Upper lobe of left lung (tissue), 6 donors: ENCODE data around the gene BIRC2. TPM values are rescaled to one million over a fixed set of nuclear protein-coding genes. Genes with fewer than 3 reads are reported as not detected.

Experiments
- ATAC-seq, 2 donors: fragments of 200-7000 bp; cut with Tn5 transposase; one replicate each; pipeline ENCODE4 v1.9.1; 2022; ENCODE audit warnings: mild to moderate bottlenecking in 2 of 2, moderate library complexity in 2 of 2; ENCODE audit not compliant: low FRiP score in 2 of 2
- DNase-seq, 2 donors: peaks; one replicate each; pipeline ENCODE4 v3.0.0-alpha.2; 2019 to 2020
- H3K27ac ChIP-seq, 4 donors: fragments of 200-600 bp; sonication (generic); one replicate each; pipeline ENCODE4 v1.5.1; 2016 to 2019
- H3K27me3 ChIP-seq, 4 donors: fragments of 200-600 bp; sonication (generic); one replicate each; pipeline ENCODE4 v1.5.1; 2017 to 2019
- H3K36me3 ChIP-seq, 4 donors: fragments of 200-600 bp; sonication (generic); one replicate each; pipeline ENCODE4 v1.5.1; 2016 to 2019
- H3K4me1 ChIP-seq, 4 donors: fragments of 200-600 bp; sonication (generic); one replicate each; pipeline ENCODE4 v1.5.1; 2018 to 2019
- H3K4me3 ChIP-seq, 4 donors: fragments of 200-600 bp; sonication (generic); one replicate each; pipeline ENCODE4 v1.5.1; 2017 to 2019; ENCODE audit warnings: mild to moderate bottlenecking in 2 of 4, moderate library complexity in 1 of 4
- H3K9me3 ChIP-seq, 4 donors: fragments of 200-600 bp; sonication (generic); one replicate each; pipeline ENCODE4 v1.5.1; 2018 to 2019
- EP300 ChIP-seq, 4 donors: sonication (generic); formaldehyde crosslinking; IDR thresholded peaks; one replicate each; pipeline ENCODE4 v1.5.1; 2017; ENCODE audit warnings: antibody characterized with exemption in 4 of 4, control low read depth in 2 of 4
- POLR2A ChIP-seq, 4 donors: fragments of 450-650 bp; IDR thresholded peaks; one replicate each; pipeline ENCODE4 v1.5.1; 2016 to 2017; ENCODE audit warnings: antibody characterized with exemption in 4 of 4, mild to moderate bottlenecking in 2 of 4
- POLR2AphosphoS5 ChIP-seq, 2 donors: sonication (generic); formaldehyde crosslinking; IDR thresholded peaks; one replicate each; pipeline ENCODE4 v1.5.1; 2017; ENCODE audit warnings: antibody characterized with exemption in 2 of 2
- WGBS, 2 donors: methylation state at CpG; one replicate each; pipeline ENCODE4 v1.1.5; 2017 to 2018; 5-methylcytosine and 5-hydroxymethylcytosine counted together
- total RNA-seq, 6 donors: library from RNA; depleted of rRNA in 4 of 6; stranded (reverse); fragments of >200 nt in 4 of 6; gene quantifications; one replicate each; pipeline versions ENCODE4 v1.1.0 to v1.2.1, GENCODE V29; 2016 to 2021
- TF ChIP-seq, protein P1 (sequence below), 6 experiments: fragments of 450-650 bp in 4 of 6; fragments of 200-600 bp in 2 of 6; sonication (generic) in 2 of 6; IDR thresholded peaks; one replicate each; pipeline ENCODE4 v1.5.1; 2016 to 2019; ENCODE audit warnings: antibody characterized with exemption in 6 of 6
- donor health status: DM: no; HTN: no; CAD: no; lungs with moderate emphysema.
- donor health status: DM: no; HTN: yes; CAD: no; lungs with severe emphysema.

BIRC2 gene
- total RNA-seq, 6 donors from 2014 or later = 23.1 to 56.7 (median 37.8) TPM

DNA sequence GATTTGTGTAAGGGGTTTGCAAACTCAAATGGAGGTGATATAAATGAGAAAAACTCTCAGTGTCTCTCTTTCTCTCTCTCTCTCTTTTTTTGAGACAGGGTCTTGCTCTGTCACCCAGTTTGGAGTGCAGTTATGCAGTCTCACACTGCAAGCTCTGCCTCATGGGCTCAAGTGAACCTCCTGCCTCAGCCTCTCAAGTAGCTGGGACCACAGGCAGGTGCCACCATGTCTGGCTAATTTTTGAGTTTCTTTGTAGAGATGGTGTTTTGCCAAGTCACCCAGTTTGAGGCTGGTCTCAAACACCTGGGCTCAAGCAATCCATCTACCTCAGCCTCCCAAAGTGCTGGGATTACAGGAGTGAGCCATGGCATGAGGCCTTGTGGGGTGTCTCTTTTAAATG lies 26.8 kb upstream of the BIRC2 start:
- DNase-seq = no peak

DNA sequence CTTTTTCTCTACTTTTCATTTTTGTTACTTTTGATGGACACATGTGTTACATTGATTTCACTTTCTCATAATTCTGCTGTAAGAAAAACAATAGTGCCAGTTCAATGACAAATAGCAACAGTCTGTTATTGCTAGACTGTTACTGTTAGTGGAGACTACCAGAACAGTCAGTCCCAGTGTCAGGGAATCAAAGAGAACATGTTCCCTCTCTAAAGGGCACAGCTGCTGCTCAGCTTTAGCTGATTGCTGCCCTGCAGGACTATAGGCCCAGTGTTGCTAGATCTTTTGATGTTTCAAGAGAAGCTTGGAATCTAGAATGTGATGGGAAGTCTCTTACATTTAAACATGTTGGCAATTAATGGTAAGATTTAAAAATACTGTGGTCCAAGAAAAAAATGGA lies 26.3 kb upstream of the BIRC2 start:
- Histone ChIP-seq H3K4me3 (peak overlapping the region in 1 of 4 donors; percentile 62), H3K9me3 (no peaks in the 10 kb centered on the region), H3K4me1 (peaks cover 3 to 37% (median 34%) of the 10 kb centered on the region in 4 donors), H3K36me3 (peaks cover 0 to under 1% (median 0%) of the 10 kb centered on the region in 4 donors), H3K27me3 (no peaks in the 10 kb centered on the region), H3K27ac (peak overlapping the region in 3 of 4 donors; percentile 73 to 83 (median 80))
- DNase-seq = no peak
- TF ChIP-seq POLR2A (IDR thresholded peaks at IDR 0.05) (no peak), EP300 (IDR thresholded peaks at IDR 0.05) (peak in 2 of 4 donors; percentile 71 to 74), POLR2AphosphoS5 (IDR thresholded peaks at IDR 0.05) (peak in 1 of 2 donors; percentile 64)
- TF ChIP-seq, protein P1, sequence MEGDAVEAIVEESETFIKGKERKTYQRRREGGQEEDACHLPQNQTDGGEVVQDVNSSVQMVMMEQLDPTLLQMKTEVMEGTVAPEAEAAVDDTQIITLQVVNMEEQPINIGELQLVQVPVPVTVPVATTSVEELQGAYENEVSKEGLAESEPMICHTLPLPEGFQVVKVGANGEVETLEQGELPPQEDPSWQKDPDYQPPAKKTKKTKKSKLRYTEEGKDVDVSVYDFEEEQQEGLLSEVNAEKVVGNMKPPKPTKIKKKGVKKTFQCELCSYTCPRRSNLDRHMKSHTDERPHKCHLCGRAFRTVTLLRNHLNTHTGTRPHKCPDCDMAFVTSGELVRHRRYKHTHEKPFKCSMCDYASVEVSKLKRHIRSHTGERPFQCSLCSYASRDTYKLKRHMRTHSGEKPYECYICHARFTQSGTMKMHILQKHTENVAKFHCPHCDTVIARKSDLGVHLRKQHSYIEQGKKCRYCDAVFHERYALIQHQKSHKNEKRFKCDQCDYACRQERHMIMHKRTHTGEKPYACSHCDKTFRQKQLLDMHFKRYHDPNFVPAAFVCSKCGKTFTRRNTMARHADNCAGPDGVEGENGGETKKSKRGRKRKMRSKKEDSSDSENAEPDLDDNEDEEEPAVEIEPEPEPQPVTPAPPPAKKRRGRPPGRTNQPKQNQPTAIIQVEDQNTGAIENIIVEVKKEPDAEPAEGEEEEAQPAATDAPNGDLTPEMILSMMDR (IDR thresholded peaks at IDR 0.05) = no peak
- no peak for ATAC-seq

More for the DNA sequence above, 26.8 kb upstream of the BIRC2 start:
- Histone ChIP-seq H3K27ac (peak overlapping the region; percentile 29 to 83 (median 76)), H3K4me3 (peak overlapping the region in 1 of 4 donors; percentile 62), H3K9me3 (no peaks in the 10 kb centered on the region), H3K27me3 (no peaks in the 10 kb centered on the region), H3K36me3 (no peaks in the 10 kb centered on the region), H3K4me1 (peaks cover 3 to 37% (median 34%) of the 10 kb centered on the region in 4 donors)
- no peak for ATAC-seq
- TF ChIP-seq, protein P1 (IDR thresholded peaks at IDR 0.05) = no peak
- TF ChIP-seq POLR2A (IDR thresholded peaks at IDR 0.05) = no peak
- TF ChIP-seq POLR2AphosphoS5 (IDR thresholded peaks at IDR 0.05) = no peak
- no peak for TF ChIP-seq EP300 (IDR thresholded peaks at IDR 0.05)

DNA sequence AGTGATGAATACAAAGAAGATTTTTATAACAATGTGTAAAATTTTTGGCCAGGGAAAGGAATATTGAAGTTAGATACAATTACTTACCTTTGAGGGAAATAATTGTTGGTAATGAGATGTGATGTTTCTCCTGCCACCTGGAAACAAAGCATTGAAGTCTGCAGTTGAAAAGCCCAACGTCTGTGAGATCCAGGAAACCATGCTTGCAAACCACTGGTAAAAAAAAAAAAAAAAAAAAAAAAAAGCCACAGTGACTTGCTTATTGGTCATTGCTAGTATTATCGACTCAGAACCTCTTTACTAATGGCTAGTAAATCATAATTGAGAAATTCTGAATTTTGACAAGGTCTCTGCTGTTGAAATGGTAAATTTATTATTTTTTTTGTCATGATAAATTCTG lies 24.5 kb upstream of the BIRC2 start:
- no peak for DNase-seq
- TF ChIP-seq POLR2AphosphoS5 (IDR thresholded peaks at IDR 0.05) = no peak
- TF ChIP-seq, protein P1 (IDR thresholded peaks at IDR 0.05) = no peak
- no peak for TF ChIP-seq POLR2A (IDR thresholded peaks at IDR 0.05)
- Histone ChIP-seq H3K4me3 (no peak overlapping the region), H3K9me3 (no peaks in the 10 kb centered on the region), H3K4me1 (peaks cover 3 to 37% (median 27%) of the 10 kb centered on the region in 4 donors), H3K27ac (no peak overlapping the region), H3K36me3 (peaks cover 0 to 18% (median 5%) of the 10 kb centered on the region in 4 donors), H3K27me3 (no peaks in the 10 kb centered on the region)
- WGBS, 2 donors = 36 to 43% methylated on average over 2 of the region's 2 CpGs
- ATAC-seq = no peak

DNA sequence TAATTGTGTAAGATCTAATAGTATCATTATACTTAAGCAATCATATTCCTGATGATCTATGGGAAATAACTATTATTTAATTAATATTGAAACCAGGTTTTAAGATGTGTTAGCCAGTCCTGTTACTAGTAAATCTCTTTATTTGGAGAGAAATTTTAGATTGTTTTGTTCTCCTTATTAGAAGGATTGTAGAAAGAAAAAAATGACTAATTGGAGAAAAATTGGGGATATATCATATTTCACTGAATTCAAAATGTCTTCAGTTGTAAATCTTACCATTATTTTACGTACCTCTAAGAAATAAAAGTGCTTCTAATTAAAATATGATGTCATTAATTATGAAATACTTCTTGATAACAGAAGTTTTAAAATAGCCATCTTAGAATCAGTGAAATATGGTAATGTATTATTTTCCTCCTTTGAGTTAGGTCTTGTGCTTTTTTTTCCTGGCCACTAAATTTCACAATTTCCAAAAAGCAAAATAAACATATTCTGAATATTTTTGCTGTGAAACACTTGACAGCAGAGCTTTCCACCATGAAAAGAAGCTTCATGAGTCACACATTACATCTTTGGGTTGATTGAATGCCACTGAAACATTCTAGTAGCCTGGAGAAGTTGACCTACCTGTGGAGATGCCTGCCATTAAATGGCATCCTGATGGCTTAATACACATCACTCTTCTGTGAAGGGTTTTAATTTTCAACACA lies 23.3 kb upstream of the BIRC2 start:
- DNase-seq (no peak), ATAC-seq (no peak)
- Histone ChIP-seq H3K9me3 (no peaks in the 10 kb centered on the region), H3K36me3 (peaks cover under 1 to 29% (median 8%) of the 10 kb centered on the region in 4 donors), H3K27ac (peak overlapping the region in 1 of 4 donors; percentile 9), H3K27me3 (no peaks in the 10 kb centered on the region), H3K4me3 (no peak overlapping the region), H3K4me1 (peaks cover 3 to 29% (median 20%) of the 10 kb centered on the region in 4 donors)
- no peak for TF ChIP-seq POLR2AphosphoS5 (IDR thresholded peaks at IDR 0.05)
- no peak for TF ChIP-seq POLR2A (IDR thresholded peaks at IDR 0.05)
- 96 to 100% methylated on average over 1 of the region's 1 CpG for WGBS, 2 donors

DNA sequence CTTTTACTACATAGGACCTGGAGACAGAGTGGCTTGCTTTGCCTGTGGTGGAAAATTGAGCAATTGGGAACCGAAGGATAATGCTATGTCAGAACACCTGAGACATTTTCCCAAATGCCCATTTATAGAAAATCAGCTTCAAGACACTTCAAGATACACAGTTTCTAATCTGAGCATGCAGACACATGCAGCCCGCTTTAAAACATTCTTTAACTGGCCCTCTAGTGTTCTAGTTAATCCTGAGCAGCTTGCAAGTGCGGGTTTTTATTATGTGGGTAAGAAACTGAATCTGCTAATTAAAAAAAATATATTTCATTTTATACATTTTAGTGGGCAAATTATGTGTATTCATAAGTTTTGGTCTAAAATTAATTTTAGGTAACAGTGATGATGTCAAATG lies 21.9 kb upstream of the BIRC2 start:
- peaks cover 3 to 23% (median 10%) of the 10 kb centered on the region in 4 donors for H3K4me1 ChIP-seq
- DNase-seq = no peak
- peaks cover 8 to 43% (median 11%) of the 10 kb centered on the region in 4 donors for H3K36me3 ChIP-seq
- 88 to 92% methylated on average over 3 of the region's 3 CpGs for WGBS, 2 donors
- no peak for ATAC-seq
- H3K27ac ChIP-seq = no peak overlapping the region
- TF ChIP-seq, protein P1 (IDR thresholded peaks at IDR 0.05) = peak in 1 of 6 experiments; percentile 12
- no peak for TF ChIP-seq POLR2A (IDR thresholded peaks at IDR 0.05)
- H3K9me3 ChIP-seq = no peaks in the 10 kb centered on the region
- H3K27me3 ChIP-seq = no peaks in the 10 kb centered on the region
- H3K4me3 ChIP-seq = no peak overlapping the region
